ENCODE results near the gene ORMDL2.

GRCh38 chr12:55827806-55828205, 10.0 kb downstream of the ORMDL2 start:
- TF ChIP-seq POLR2A (IDR thresholded peaks at IDR 0.05; ENCODE audit: low read length) = peak; percentile 12
- TF ChIP-seq GATA1 (IDR thresholded peaks at IDR 0.05; ENCODE audit: low read depth, low read length) = no peak

All from erythroblast (primary cell).